GM23338 (cell line): ENCODE results near the gene KHSRP. TPM values are rescaled to one million over a fixed set of nuclear protein-coding genes. Genes with fewer than 3 reads are reported as not detected.

ENCODE experiments used
- ATAC-seq: fragments of 200-7000 bp; cut with Tn5 transposase; 3 replicates; pipeline ENCODE4 v1.9.1; 2020
- DNase-seq: peaks from one replicate; pipeline ENCODE4 v3.0.0-alpha.2; 2015; ENCODE audit warnings: low spot score
- H2AFZ ChIP-seq: fragments of 200-600 bp; sonication (generic); 2 replicates; pipeline ENCODE4 v1.8.0; 2016; ENCODE audit warnings: antibody characterized with exemption, mild to moderate bottlenecking, moderate library complexity
- H3F3A ChIP-seq: fragments of 200-600 bp; sonication (generic); replicated peaks from 2 replicates; pipeline ENCODE4 v1.8.0; 2017; ENCODE audit warnings: antibody characterized with exemption, mixed run types, low read depth
- H3K27ac ChIP-seq: fragments of 200-600 bp; sonication (generic); 2 replicates; pipeline ENCODE4 v1.6.1; 2016; ENCODE audit warnings: low read depth
- H3K27me3 ChIP-seq: fragments of 200-600 bp; sonication (generic); 2 replicates; pipeline ENCODE4 v1.8.0; 2016; ENCODE audit warnings: mild to moderate bottlenecking, mixed run types, moderate library complexity; ENCODE audit not compliant: insufficient read depth
- H3K36me3 ChIP-seq: fragments of 200-600 bp; sonication (generic); 2 replicates; pipeline ENCODE4 v1.8.0; 2016; ENCODE audit warnings: mild to moderate bottlenecking; ENCODE audit not compliant: insufficient read depth
- H3K4me1 ChIP-seq: fragments of 200-600 bp; sonication (generic); 2 replicates; pipeline ENCODE4 v1.8.0; 2016; ENCODE audit warnings: mild to moderate bottlenecking, moderate library complexity; ENCODE audit not compliant: insufficient read depth
- H3K4me2 ChIP-seq: fragments of 200-600 bp; sonication (generic); 2 replicates; pipeline ENCODE4 v1.7.1; 2017; ENCODE audit warnings: mixed run types
- H3K4me3 ChIP-seq: fragments of 200-600 bp; sonication (generic); 2 replicates; pipeline ENCODE4 v1.6.1; 2016; ENCODE audit warnings: mixed run types
- H3K79me2 ChIP-seq: fragments of 200-600 bp; sonication (generic); replicated peaks from 2 replicates; pipeline ENCODE4 v1.8.0; 2017; ENCODE audit warnings: mild to moderate bottlenecking; ENCODE audit not compliant: insufficient read depth
- H3K9me2 ChIP-seq: fragments of 200-600 bp; sonication (generic); 2 replicates; pipeline ENCODE4 v1.8.0; 2017; ENCODE audit not compliant: insufficient read depth
- H4K20me1 ChIP-seq: fragments of 200-600 bp; sonication (generic); replicated peaks from 2 replicates; pipeline ENCODE4 v1.8.0; 2017; ENCODE audit warnings: mild to moderate bottlenecking; ENCODE audit not compliant: insufficient read depth
- H3K27ac Mint-ChIP-seq: 2 replicates; pipeline ENCODE4 v1.8.0; 2020; ENCODE audit warnings: inconsistent platforms, mild to moderate bottlenecking, moderate library complexity, mixed read lengths
- H3K27me3 Mint-ChIP-seq: 3 replicates; pipeline ENCODE4 v1.8.0; 2022; ENCODE audit warnings: low read depth, mild to moderate bottlenecking, moderate library complexity, mixed read lengths, inconsistent platforms; ENCODE audit not compliant: insufficient read depth, poor library complexity
- H3K36me3 Mint-ChIP-seq: 3 replicates; pipeline ENCODE4 v1.8.0; 2021; ENCODE audit warnings: low read depth, mild to moderate bottlenecking, inconsistent platforms, moderate library complexity, mixed read lengths
- H3K4me1 Mint-ChIP-seq: 3 replicates; pipeline ENCODE4 v1.8.0; 2020; ENCODE audit warnings: mild to moderate bottlenecking, inconsistent platforms, mixed read lengths
- H3K4me3 Mint-ChIP-seq: 3 replicates; pipeline ENCODE4 v1.8.0; 2021; ENCODE audit warnings: moderate library complexity, mild to moderate bottlenecking, inconsistent platforms, mixed read lengths
- H3K9me3 Mint-ChIP-seq: 3 replicates; pipeline ENCODE4 v1.8.0; 2020; ENCODE audit warnings: moderate library complexity, mild to moderate bottlenecking, inconsistent platforms, mixed read lengths
- CREB1 ChIP-seq: fragments of 250-450 bp; sonication (Bioruptor Pico); IDR thresholded peaks from 2 replicates; pipeline ENCODE4 v1.5.0; 2020; ENCODE audit warnings: low read depth, mild to moderate bottlenecking, moderate library complexity
- CTCF ChIP-seq, 2 experiments: fragments of 200-600 bp in 1 of 2; sonication (generic) in 1 of 2; conservative IDR thresholded peaks; 2 replicates each; pipeline versions ENCODE4 v1.5.1 to v1.6.1; 2016 to 2017; ENCODE audit warnings: antibody characterized with exemption in 2 of 2, low read depth in 2 of 2, mild to moderate bottlenecking in 2 of 2, moderate library complexity in 1 of 2
- ETS1 ChIP-seq: IDR thresholded peaks from 2 replicates; pipeline ENCODE4 v1.6.1; 2016; ENCODE audit warnings: antibody characterized with exemption
- EZH2 ChIP-seq: fragments of 200-600 bp; sonication (generic); IDR thresholded peaks from one replicate; pipeline ENCODE4 v1.8.0; 2017; ENCODE audit warnings: antibody characterized with exemption, mild to moderate bottlenecking, low read depth; ENCODE audit not compliant: unreplicated experiment
- EZH2phosphoT487 ChIP-seq: fragments of 200-600 bp; sonication (generic); IDR thresholded peaks from one replicate; pipeline ENCODE4 v1.8.1; 2018; ENCODE audit warnings: antibody characterized with exemption; ENCODE audit not compliant: unreplicated experiment
- JUNB ChIP-seq: IDR thresholded peaks from one replicate; pipeline ENCODE4 v1.6.1; 2016; ENCODE audit warnings: antibody characterized with exemption; ENCODE audit not compliant: unreplicated experiment
- NANOG ChIP-seq: IDR thresholded peaks from 2 replicates; pipeline ENCODE4 v1.6.1; 2016; ENCODE audit warnings: antibody characterized with exemption, borderline replicate concordance
- POLR2AphosphoS5 ChIP-seq: IDR thresholded peaks from 2 replicates; pipeline ENCODE4 v1.6.1; 2016; ENCODE audit warnings: antibody characterized with exemption, low read depth
- REST ChIP-seq: IDR thresholded peaks from one replicate; pipeline ENCODE4 v1.6.1; 2018; ENCODE audit warnings: antibody characterized with exemption; ENCODE audit not compliant: unreplicated experiment
- STAT1 ChIP-seq: IDR thresholded peaks from one replicate; pipeline ENCODE4 v1.6.1; 2016; ENCODE audit warnings: antibody characterized with exemption; ENCODE audit not compliant: unreplicated experiment
- ZNF114 ChIP-seq: fragments of 250-450 bp; sonication (Bioruptor Pico); IDR thresholded peaks from 2 replicates; pipeline ENCODE4 v1.5.0; 2020; ENCODE audit warnings: mild to moderate bottlenecking, moderate library complexity
- ZNF331 ChIP-seq: fragments of 250-450 bp; sonication (Bioruptor Pico); IDR thresholded peaks from 2 replicates; pipeline ENCODE4 v1.5.0; 2020; ENCODE audit warnings: low read depth, mild to moderate bottlenecking, moderate library complexity
- ZNF462 ChIP-seq: fragments of 250-450 bp; sonication (Bioruptor Pico); IDR thresholded peaks from 2 replicates; pipeline ENCODE4 v1.5.0; 2020; ENCODE audit warnings: mild to moderate bottlenecking, moderate library complexity
- polyA plus RNA-seq: library from polyadenylated mRNA; unstranded; fragments of >200 nt; fragmentation: Nextera tagmentation; extraction: Ambion mirVana; gene quantifications from 2 replicates; pipeline ENCODE4 v1.2.1, GENCODE V29; 2016
- total RNA-seq: library from RNA; depleted of rRNA; stranded (reverse); fragments of >200 nt; shearing (Covaris generic); gene quantifications from 2 replicates; pipeline ENCODE4 v1.2.3, GENCODE V29; 2014

KHSRP gene
- total and polyA plus RNA-seq, 2 experiments from 2014 or later: 129 to 359 TPM

- Mint-ChIP-seq H3K27me3 (peaks cover 14% of the 10 kb centered on the region), H3K4me1 (peaks cover 18% of the 10 kb centered on the region), H3K4me3 (peak overlapping the region; percentile 97), H3K9me3 (no peaks in the 10 kb centered on the region; the same call in 2 of the 3 replicates), H3K36me3 (peaks cover 25% of the 10 kb centered on the region), H3K27ac (peak overlapping the region; percentile 99)
- Histone ChIP-seq H3K4me3 (peak overlapping the region; percentile 99), H3K79me2 (peaks cover 20% of the 10 kb centered on the region), H3F3A (peaks cover 6% of the 10 kb centered on the region; the same call in 1 of the 2 replicates), H3K27ac (peak overlapping the region; percentile 76), H4K20me1 (no peaks in the 10 kb centered on the region; the same call in 1 of the 2 replicates), H3K4me2 (peak overlapping the region; percentile 99), H3K4me1 (peaks cover 7% of the 10 kb centered on the region; the same call in 1 of the 2 replicates), H3K27me3 (no peaks in the 10 kb centered on the region), H3K9me2 (no peaks in the 10 kb centered on the region), H2AFZ (peak overlapping the region; percentile 86), H3K36me3 (peaks cover 6% of the 10 kb centered on the region; the same call in 1 of the 2 replicates)
- TF ChIP-seq ZNF462 (no peak), EZH2 (no peak), EZH2phosphoT487 (no peak), JUNB (no peak), ZNF331 (no peak), ZNF114 (CRISPR knock-in tag) (no peak), ETS1 (no peak), REST (no peak), STAT1 (no peak), NANOG (no peak), POLR2AphosphoS5 (no peak), CREB1 (CRISPR knock-in tag) (no peak), CTCF (conservative IDR thresholded peaks at IDR 0.05; ENCODE audit: low read depth in 2 of 2) (no peak)
- ATAC-seq: peak; percentile 8; the same call in 2 of the 3 replicates
- peak; percentile 20 for DNase-seq
Measured at GRCh38 chr19:6392221-6393073, 32.2 kb downstream of the KHSRP start.
